ENCODE measurements around the gene MNX1.
A peak's percentile ranks its signal among the peaks of the same experiment; 100 is the strongest.

The MNX1 gene

DNA sequence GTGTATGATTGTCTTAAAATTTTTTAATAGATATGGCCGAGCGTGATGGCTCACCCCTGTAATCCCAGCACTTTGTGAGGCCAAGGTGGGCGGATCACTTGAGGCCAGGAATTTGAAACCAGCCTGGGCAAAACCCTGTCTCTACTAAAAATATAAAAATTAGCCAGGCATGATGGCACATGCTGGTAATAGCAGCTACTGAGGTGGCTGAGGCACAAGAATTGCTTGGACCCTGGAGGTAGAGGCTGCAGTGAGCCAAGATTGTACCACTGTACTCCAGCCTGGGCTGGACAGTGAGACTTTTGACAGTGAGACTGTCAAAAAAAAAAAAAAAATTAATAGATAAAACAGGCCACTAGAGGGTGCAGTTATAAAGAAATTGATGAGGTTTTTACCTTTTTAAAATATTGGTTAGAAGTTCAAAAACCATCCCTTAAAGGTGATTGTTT is 40.5 kb downstream of the MNX1 start:
- DNase-seq (ENCODE audit: low spot score), result peak; percentile 16

- no peak for DNase-seq (ENCODE audit: low spot score)
These were observed 42.3 kb downstream of the MNX1 start for GRCh38 chr7:156968183-156968582.

DNA sequence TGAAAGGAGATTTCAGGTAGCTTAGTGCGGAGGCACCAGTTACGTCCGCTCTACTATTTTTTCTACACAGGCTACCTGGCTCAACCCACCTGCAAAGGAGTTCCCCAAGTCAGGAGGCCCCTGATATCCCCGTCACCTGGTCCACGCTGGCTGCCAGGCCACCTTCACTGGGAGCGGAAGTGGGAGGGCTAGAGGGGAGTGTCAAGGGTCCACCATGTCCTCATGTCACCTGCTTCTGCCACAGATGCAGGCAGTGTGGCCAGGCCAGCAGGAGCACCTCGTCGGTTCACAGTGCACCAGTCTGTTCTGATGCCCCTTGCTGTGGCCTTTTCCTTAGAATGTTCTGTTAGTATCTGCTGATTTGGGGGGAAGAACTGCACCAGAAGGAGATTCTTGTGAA is 44.1 kb downstream of the MNX1 start:
- no peak for DNase-seq (ENCODE audit: low spot score)

GRCh38 chr7:156964971-156965370 is 45.5 kb downstream of the MNX1 start:
- DNase-seq (ENCODE audit: low spot score), result no peak

DNA sequence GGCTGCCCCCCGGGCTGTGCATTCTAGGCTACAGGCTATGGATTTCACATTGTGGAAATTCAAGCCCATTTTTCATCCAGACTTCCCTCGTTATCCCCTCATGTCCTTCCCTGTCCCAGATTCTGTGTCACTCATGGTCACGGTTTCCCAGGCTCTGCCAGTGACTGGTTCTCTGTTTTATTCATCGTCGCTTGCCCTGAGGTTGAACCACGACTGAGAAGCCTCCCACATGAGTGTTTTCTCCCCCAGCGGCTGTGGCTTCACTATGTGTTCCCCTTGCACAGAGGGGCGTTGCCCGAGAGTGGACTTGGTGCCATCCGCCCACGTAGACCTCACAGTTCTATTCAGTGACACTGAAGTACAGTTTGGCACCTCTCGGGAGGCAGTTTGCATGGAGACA is 47.0 kb downstream of the MNX1 start:
- no peak for DNase-seq (ENCODE audit: low spot score)

- no peak for DNase-seq (ENCODE audit: low spot score)
These were observed 47.6 kb downstream of the MNX1 start for GRCh38 chr7:156962897-156963296.

GRCh38 chr7:156962145-156962544 is 48.3 kb downstream of the MNX1 start:
- DNase-seq (ENCODE audit: low spot score), result no peak

- no peak for DNase-seq (ENCODE audit: low spot score)
These were observed 53.7 kb downstream of the MNX1 start for GRCh38 chr7:156956727-156957126.

- DNase-seq (ENCODE audit: low spot score), result no peak
These were observed 55.5 kb downstream of the MNX1 start for GRCh38 chr7:156954941-156955340.

Data from LoVo (cell line).